Progenitor cell of endocrine pancreas (in vitro differentiated cells): ENCODE data around the gene CCM2. TPM values are rescaled to one million over a fixed set of nuclear protein-coding genes. Genes with fewer than 3 reads are reported as not detected.
A peak's percentile ranks its signal among the peaks of the same experiment; 100 is the strongest.
"Not testable (repeated sequence)": the region's sequence is repeated elsewhere in the genome, so short reads cannot be mapped to it uniquely, and the experiment has no call there.

Experiments used
- DNase-seq: peaks from one replicate; pipeline ENCODE4 v3.0.0; 2021; ENCODE audit warnings: low spot score; ENCODE audit not compliant: unreplicated experiment
- H3K27ac Mint-ChIP-seq: 2 replicates; pipeline ENCODE4 v1.8.0; 2021; ENCODE audit warnings: mild to moderate bottlenecking, moderate library complexity, mixed read lengths
- H3K27me3 Mint-ChIP-seq: 2 replicates; pipeline ENCODE4 v1.8.0; 2021; ENCODE audit warnings: mixed read lengths
- H3K36me3 Mint-ChIP-seq: 2 replicates; pipeline ENCODE4 v1.8.0; 2022; ENCODE audit warnings: mixed read lengths; ENCODE audit not compliant: insufficient read depth
- H3K4me1 Mint-ChIP-seq: 2 replicates; pipeline ENCODE4 v1.8.0; 2021; ENCODE audit warnings: low read depth, mixed read lengths
- H3K4me3 Mint-ChIP-seq: 2 replicates; pipeline ENCODE4 v1.8.0; 2021; ENCODE audit warnings: low read depth, mild to moderate bottlenecking, moderate library complexity, mixed read lengths
- H3K9me3 Mint-ChIP-seq: 2 replicates; pipeline ENCODE4 v1.8.0; 2021; ENCODE audit warnings: low read depth, mixed read lengths
- CTCF ChIP-seq: fragments of 200-600 bp; sonication (generic); IDR thresholded peaks from one replicate; pipeline ENCODE4 v1.5.0; 2021; ENCODE audit warnings: antibody characterized with exemption, mild to moderate bottlenecking; ENCODE audit not compliant: unreplicated experiment
- total RNA-seq: library from RNA; stranded (reverse); gene quantifications from 2 replicates; pipeline ENCODE4 v1.2.1, GENCODE V29; 2021

The CCM2 gene
- total RNA-seq, 1 donor from 2014 or later, result 43.0 TPM

- DNase-seq, result no peak
- Mint-ChIP-seq H3K27ac (no peak overlapping the region), H3K4me3 (no peak overlapping the region), H3K27me3 (no peaks in the 10 kb centered on the region), H3K36me3 (peaks cover 2% of the 10 kb centered on the region), H3K4me1 (peaks cover 49% of the 10 kb centered on the region), H3K9me3 (no peaks in the 10 kb centered on the region)
- no peak for TF ChIP-seq CTCF
These were observed 11.3 kb upstream of the CCM2 start for GRCh38 chr7:44988701-44989100.

- TF ChIP-seq CTCF, result no peak
- Mint-ChIP-seq H3K9me3 (no peaks in the 10 kb centered on the region), H3K27me3 (no peaks in the 10 kb centered on the region), H3K4me3 (no peak overlapping the region), H3K4me1 (peaks cover 49% of the 10 kb centered on the region), H3K27ac (no peak overlapping the region), H3K36me3 (peaks cover 2% of the 10 kb centered on the region)
- no peak for DNase-seq
These were observed 10.9 kb upstream of the CCM2 start for GRCh38 chr7:44989132-44989531.

GRCh38 chr7:44990109-44991023, 9.6 kb upstream of the CCM2 start:
- Mint-ChIP-seq H3K27ac (peak overlapping the region; percentile 87), H3K4me1 (peaks cover 41% of the 10 kb centered on the region), H3K36me3 (peaks cover 2% of the 10 kb centered on the region), H3K4me3 (no peak overlapping the region), H3K9me3 (no peaks in the 10 kb centered on the region), H3K27me3 (no peaks in the 10 kb centered on the region)
- DNase-seq, result no peak
- TF ChIP-seq CTCF, result no peak

GRCh38 chr7:44992004-44992795, 7.8 kb upstream of the CCM2 start:
- H3K4me3 Mint-ChIP-seq, H3K36me3 Mint-ChIP-seq, DNase-seq, H3K9me3 Mint-ChIP-seq, H3K27me3 Mint-ChIP-seq: not testable (repeated sequence)
- peaks cover 27% of the 10 kb centered on the region for H3K4me1 Mint-ChIP-seq
- peak overlapping the region; percentile 96 for H3K27ac Mint-ChIP-seq

- H3K36me3 Mint-ChIP-seq, result peaks cover 2% of the 10 kb centered on the region
These were observed 5.0 kb upstream of the CCM2 start for GRCh38 chr7:44994877-44995554.

More at GRCh38 chr7:44994877-44995554, 5.0 kb upstream of the CCM2 start:
- Mint-ChIP-seq H3K4me3 (no peak overlapping the region), H3K27ac (no peak overlapping the region), H3K4me1 (peaks cover 23% of the 10 kb centered on the region), H3K9me3 (no peaks in the 10 kb centered on the region), H3K27me3 (no peaks in the 10 kb centered on the region)
- no peak for DNase-seq
- no peak for TF ChIP-seq CTCF
